A673 (cell line): ENCODE data around the gene ALDOA. TPM values are rescaled to one million over a fixed set of nuclear protein-coding genes. Genes with fewer than 3 reads are reported as not detected.
"Not testable (repeated sequence)": the region's sequence is repeated elsewhere in the genome, so short reads cannot be mapped to it uniquely, and the experiment has no call there.

Experiments used
- BruUV-seq: library from RNA; stranded (reverse); fragments of 400-500 nt; replicated peaks from 2 replicates; lab custom pipeline; 2021; lab: Mats Ljungman, UMichigan
- CTCF ChIA-PET: fragments of 300-600 bp; sonication (Branson Sonifier 250); formaldehyde crosslinking; loops from one replicate; lab custom pipeline; 2022; ENCODE audit warnings: antibody characterized with exemption; lab: Charles Lee
- POLR2A ChIA-PET: fragments of 300-600 bp; sonication (Branson Sonifier 250); formaldehyde crosslinking; loops from one replicate; lab custom pipeline; 2022; ENCODE audit warnings: antibody characterized with exemption; ENCODE audit not compliant: low non-redundant PET; lab: Charles Lee
- DNase-seq: peaks from one replicate; pipeline ENCODE4 v3.0.0-alpha.2; 2015; ENCODE audit warnings: low spot score
- H3K27ac ChIP-seq: fragments of 200-600 bp; sonication (generic); 2 replicates; pipeline ENCODE4 v1.5.1; 2016; ENCODE audit warnings: mixed run types, low read depth, mild to moderate bottlenecking, mixed read lengths, antibody characterized with exemption, low read length; ENCODE audit not compliant: poor library complexity, severe bottlenecking
- H3K27me3 ChIP-seq: fragments of 200-600 bp; sonication (generic); replicated peaks from 2 replicates; pipeline ENCODE4 v1.6.1; 2017; ENCODE audit warnings: mixed run types, low read depth, mild to moderate bottlenecking, mixed read lengths, antibody characterized with exemption, low read length; ENCODE audit not compliant: insufficient read depth, poor library complexity
- H3K36me3 ChIP-seq: fragments of 200-600 bp; sonication (generic); 2 replicates; pipeline ENCODE4 v1.6.1; 2016; ENCODE audit warnings: mixed run types, mild to moderate bottlenecking, mixed read lengths, antibody characterized with exemption, low read length; ENCODE audit not compliant: insufficient read depth, poor library complexity, severe bottlenecking
- H3K4me1 ChIP-seq: fragments of 200-600 bp; sonication (generic); 2 replicates; pipeline ENCODE4 v1.6.1; 2017; ENCODE audit warnings: mixed run types, mild to moderate bottlenecking, mixed read lengths, antibody characterized with exemption, low read length; ENCODE audit not compliant: insufficient read depth, poor library complexity, severe bottlenecking
- H3K4me3 ChIP-seq: fragments of 200-600 bp; sonication (generic); 2 replicates; pipeline ENCODE4 v1.5.1; 2016; ENCODE audit warnings: low read depth, mixed run types, mild to moderate bottlenecking, mixed read lengths, low read length; ENCODE audit not compliant: poor library complexity, severe bottlenecking
- H3K9me3 ChIP-seq: fragments of 200-600 bp; sonication (generic); 2 replicates; pipeline ENCODE4 v1.6.1; 2016; ENCODE audit warnings: mixed run types, low read depth, mild to moderate bottlenecking, mixed read lengths, antibody characterized with exemption, low read length; ENCODE audit not compliant: poor library complexity, severe bottlenecking
- EZH2 ChIP-seq: fragments of 200-600 bp; sonication (generic); IDR thresholded peaks from 2 replicates; pipeline ENCODE4 v1.6.1; 2017; ENCODE audit warnings: borderline replicate concordance, low read depth, mild to moderate bottlenecking, mixed read lengths, antibody characterized with exemption, low read length; ENCODE audit not compliant: poor library complexity, severe bottlenecking
- intact Hi-C: fragments of 100-400 bp; cut with micrococcal nuclease; formaldehyde crosslinking; loops from one replicate; pipeline ENCODE4 v1.10.0; 2022; ENCODE audit not compliant: unreplicated experiment
- total RNA-seq: library from RNA; stranded (reverse); gene quantifications from 2 replicates; pipeline ENCODE4 v1.2.3, GENCODE V29; 2021
- TF ChIP-seq, protein P1 (sequence below): fragments of 300-800, 200-600 bp; sonication (generic); conservative IDR thresholded peaks from 2 replicates; pipeline ENCODE4 v1.5.1; 2017; ENCODE audit warnings: low read depth, mild to moderate bottlenecking, antibody characterized with exemption, low read length, moderate library complexity, mixed read lengths

Gene ALDOA
- total RNA-seq, 1 experiment from 2014 or later: 1,729 TPM

DNA sequence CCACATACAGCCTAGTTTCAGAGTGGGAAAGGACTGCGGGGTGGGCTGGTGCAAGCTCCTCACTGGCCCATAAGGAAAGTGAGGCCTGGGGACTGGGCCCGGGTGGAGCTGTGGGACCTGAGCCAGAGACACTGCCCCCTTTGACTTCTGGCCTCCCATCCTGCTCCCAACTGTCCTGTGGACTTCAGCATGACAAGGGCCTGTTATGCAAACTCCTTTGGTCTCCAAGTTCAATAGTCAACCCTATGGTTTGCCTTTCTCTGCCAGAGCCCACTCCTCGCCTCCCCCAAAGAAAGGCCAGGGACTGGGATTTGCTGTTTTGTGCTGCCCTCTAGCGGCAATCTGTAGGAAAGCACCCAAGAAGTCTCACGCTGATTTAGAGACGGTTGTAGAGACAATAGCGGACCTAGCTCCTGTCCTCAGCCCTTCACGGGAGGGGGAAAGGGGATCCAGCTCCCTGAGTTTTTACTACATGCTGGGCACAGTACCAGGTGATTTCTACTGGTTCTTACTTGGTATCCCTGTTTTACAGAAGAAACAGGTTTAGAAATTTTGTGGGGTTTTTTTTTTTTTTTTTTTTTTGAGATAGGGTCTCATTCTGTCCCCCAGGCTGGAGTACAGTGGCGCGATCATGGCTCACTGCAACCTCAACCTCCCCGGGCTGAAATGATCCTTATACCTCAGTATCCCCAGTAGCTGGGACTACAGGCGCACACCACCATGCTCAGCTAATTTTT is 33.3 kb upstream of the ALDOA start:
- no peak overlapping the region for H3K27ac ChIP-seq
- no peaks in the 10 kb centered on the region for H3K36me3 ChIP-seq
- BruUV-seq: no TSS peak
- ChIA-PET POLR2A (interaction anchor here (0.9 kb wide), 1 partner anchor 225 kb away, joined by 17 read pairs; no protein-coding TSS in a partner anchor), CTCF (interaction anchor here (0.5 to 1.5 kb wide), 7 partner anchors 9 to 341 kb away, joined by 3 to 11 read pairs (median 4); a partner anchor contains a TSS)
- no peak overlapping the region for H3K4me3 ChIP-seq
- H3K27me3 ChIP-seq: no peaks in the 10 kb centered on the region
- no peaks in the 10 kb centered on the region for H3K9me3 ChIP-seq
- H3K4me1 ChIP-seq: no peaks in the 10 kb centered on the region
- intact Hi-C loops: no loop called here
- DNase-seq: peak; percentile 85
- no peak for TF ChIP-seq EZH2
- TF ChIP-seq, protein P1, sequence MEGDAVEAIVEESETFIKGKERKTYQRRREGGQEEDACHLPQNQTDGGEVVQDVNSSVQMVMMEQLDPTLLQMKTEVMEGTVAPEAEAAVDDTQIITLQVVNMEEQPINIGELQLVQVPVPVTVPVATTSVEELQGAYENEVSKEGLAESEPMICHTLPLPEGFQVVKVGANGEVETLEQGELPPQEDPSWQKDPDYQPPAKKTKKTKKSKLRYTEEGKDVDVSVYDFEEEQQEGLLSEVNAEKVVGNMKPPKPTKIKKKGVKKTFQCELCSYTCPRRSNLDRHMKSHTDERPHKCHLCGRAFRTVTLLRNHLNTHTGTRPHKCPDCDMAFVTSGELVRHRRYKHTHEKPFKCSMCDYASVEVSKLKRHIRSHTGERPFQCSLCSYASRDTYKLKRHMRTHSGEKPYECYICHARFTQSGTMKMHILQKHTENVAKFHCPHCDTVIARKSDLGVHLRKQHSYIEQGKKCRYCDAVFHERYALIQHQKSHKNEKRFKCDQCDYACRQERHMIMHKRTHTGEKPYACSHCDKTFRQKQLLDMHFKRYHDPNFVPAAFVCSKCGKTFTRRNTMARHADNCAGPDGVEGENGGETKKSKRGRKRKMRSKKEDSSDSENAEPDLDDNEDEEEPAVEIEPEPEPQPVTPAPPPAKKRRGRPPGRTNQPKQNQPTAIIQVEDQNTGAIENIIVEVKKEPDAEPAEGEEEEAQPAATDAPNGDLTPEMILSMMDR: peak; percentile 94

DNA sequence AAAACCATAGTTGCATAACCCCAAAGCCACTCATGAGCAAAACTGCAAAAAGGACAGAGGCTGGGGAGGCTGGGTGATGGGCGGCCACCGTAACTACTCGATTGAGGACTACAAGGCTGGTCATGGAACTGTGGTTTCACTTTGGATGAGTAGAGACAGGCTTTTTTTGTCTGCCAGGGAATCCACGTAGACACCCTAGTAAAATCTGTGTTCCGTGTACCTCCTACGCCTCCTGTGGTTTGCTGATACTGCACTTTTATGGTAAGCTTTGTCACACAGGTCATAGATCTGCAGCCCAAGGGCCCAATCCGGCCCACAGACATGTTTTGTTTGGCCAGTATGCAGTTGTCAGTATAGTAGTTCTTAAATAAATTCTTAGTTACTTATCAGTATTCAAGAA is 32.3 kb upstream of the ALDOA start:
- Histone ChIP-seq H3K4me3 (no peak overlapping the region), H3K36me3 (no peaks in the 10 kb centered on the region), H3K9me3 (no peaks in the 10 kb centered on the region), H3K27ac (no peak overlapping the region), H3K4me1 (no peaks in the 10 kb centered on the region), H3K27me3 (no peaks in the 10 kb centered on the region)
- no TSS peak for BruUV-seq
- CTCF ChIA-PET: interaction anchor here (0.8 kb wide), 1 partner anchor 10 kb away, joined by 4 read pairs; no protein-coding TSS in a partner anchor
- TF ChIP-seq, protein P1: no peak
- no peak for TF ChIP-seq EZH2
- POLR2A ChIA-PET: no interaction called here
- DNase-seq: no peak
- intact Hi-C loops: no loop called here

DNA sequence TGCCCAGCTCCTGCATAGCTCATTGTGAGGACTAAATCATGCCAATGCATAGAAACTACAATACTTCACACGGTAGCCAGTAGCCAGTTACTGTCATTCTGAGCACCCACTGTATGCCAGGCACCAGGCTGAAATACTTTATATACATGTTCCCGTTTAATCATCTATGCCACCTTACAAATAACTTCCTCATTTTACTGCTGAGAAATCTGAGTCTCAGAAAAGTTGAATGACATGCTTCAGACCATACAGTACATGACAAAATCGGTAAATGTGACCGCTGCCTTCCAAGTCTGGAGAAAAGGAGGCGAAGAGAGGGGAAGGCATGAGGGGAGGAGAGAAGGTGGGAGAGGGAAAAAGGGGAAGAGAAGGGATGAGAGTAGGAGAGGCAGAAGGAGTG is 25.3 kb upstream of the ALDOA start:
- no TSS peak for BruUV-seq
- H3K4me3 ChIP-seq: no peak overlapping the region
- ChIA-PET POLR2A (no interaction called here), CTCF (interaction anchor here (0.5 kb wide), 1 partner anchor 362 kb away, joined by 3 read pairs; no protein-coding TSS in a partner anchor)
- no peaks in the 10 kb centered on the region for H3K9me3 ChIP-seq
- H3K4me1 ChIP-seq: no peaks in the 10 kb centered on the region
- intact Hi-C loops: loop anchor here (10.0 kb wide), 1 partner anchor 585 kb away; no protein-coding TSS in a partner anchor
- no peak for TF ChIP-seq EZH2
- TF ChIP-seq, protein P1: no peak
- H3K27ac ChIP-seq: no peak overlapping the region
- DNase-seq: no peak
- H3K27me3 ChIP-seq: no peaks in the 10 kb centered on the region
- H3K36me3 ChIP-seq: no peaks in the 10 kb centered on the region

DNA sequence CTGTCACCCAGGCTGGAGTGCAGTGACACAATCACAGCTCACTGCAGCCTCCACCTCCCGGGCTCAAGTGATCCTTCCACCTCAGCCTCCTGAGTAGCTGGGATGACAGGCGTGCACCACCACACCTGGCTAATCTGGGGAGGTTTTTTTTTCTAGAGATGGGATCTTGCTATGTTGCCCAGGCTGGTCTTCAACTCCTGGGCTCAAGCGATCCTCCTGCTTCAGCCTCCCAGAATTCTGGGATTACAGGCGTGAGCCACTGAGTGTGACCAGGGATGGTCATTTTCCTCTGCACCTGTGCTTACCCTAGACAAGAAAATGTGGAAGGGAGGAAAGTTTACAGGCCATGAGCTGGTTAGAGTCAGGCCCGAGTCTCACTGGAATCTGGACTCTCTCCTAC is 24.9 kb upstream of the ALDOA start:
- H3K9me3 ChIP-seq, H3K4me3 ChIP-seq, BruUV-seq, POLR2A ChIA-PET, H3K4me1 ChIP-seq, H3K36me3 ChIP-seq, H3K27me3 ChIP-seq, H3K27ac ChIP-seq, DNase-seq, CTCF ChIA-PET: not testable (repeated sequence)
- intact Hi-C loops: loop anchor here (10.0 kb wide), 1 partner anchor 584 kb away; no protein-coding TSS in a partner anchor
